Eye (tissue), 1 donor: ENCODE measurements around the gene ALG9.
A peak's percentile ranks its signal among the peaks of the same experiment; 100 is the strongest.
"Not testable (repeated sequence)": the region's sequence is repeated elsewhere in the genome, so short reads cannot be mapped to it uniquely, and the experiment has no call there.

Source experiments
- DNase-seq: peaks from one replicate; pipeline ENCODE4 v3.0.0-alpha.2; 2015

ALG9 gene

GRCh38 chr11:111792955-111793500, 78.4 kb downstream of the ALG9 start:
- no peak for DNase-seq

- DNase-seq = no peak
Measured at GRCh38 chr11:111792314-111792713, 79.1 kb downstream of the ALG9 start.

GRCh38 chr11:111788464-111788863, 82.9 kb downstream of the ALG9 start:
- no peak for DNase-seq

DNA sequence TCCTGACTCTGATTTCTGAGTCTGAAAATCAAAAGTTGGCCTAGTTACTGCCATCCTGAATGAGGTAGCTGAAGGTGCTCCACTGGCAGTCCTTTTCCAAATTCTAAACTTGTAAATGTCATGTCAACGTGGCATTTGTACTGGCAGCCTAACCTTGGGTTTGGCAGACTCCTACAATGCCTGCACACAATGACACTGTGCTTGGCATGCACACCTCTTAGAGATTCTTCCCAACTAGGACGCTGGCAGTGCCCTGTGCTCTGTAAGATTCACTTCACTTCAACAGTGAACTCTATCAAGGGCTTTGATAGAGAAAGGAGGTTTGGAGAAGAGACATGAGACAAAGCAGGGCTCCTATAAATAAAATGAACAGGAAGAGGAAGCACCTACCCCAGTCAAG, 83.3 kb downstream of the ALG9 start:
- no peak for DNase-seq

DNA sequence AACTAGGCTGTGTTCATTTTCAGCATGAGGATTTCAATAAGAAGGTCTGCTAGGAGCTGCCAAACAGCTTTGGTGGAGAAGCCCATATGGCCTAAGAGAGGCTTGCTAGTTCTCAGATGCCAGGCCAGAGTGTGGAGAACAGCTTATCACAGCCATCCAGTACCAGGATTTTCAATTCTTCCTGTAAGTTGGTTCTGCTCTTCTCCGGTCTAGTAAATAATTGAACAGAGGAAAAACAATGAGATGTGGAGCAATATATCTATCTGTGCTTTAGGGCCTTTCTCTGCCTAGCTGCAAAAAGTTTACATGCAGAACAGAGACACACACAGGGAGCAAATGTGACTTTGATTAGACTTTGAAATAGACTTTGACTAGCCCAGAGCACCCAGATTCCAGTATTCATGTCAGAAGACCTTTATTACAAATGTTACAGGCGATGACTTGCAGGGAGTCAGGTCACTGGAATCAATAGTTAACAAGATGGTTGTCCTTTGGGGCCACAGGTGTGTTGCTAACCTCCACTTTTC, 85.4 kb downstream of the ALG9 start:
- no peak for DNase-seq

- DNase-seq = no peak
Measured at GRCh38 chr11:111785076-111785475, 86.3 kb downstream of the ALG9 start.

DNA sequence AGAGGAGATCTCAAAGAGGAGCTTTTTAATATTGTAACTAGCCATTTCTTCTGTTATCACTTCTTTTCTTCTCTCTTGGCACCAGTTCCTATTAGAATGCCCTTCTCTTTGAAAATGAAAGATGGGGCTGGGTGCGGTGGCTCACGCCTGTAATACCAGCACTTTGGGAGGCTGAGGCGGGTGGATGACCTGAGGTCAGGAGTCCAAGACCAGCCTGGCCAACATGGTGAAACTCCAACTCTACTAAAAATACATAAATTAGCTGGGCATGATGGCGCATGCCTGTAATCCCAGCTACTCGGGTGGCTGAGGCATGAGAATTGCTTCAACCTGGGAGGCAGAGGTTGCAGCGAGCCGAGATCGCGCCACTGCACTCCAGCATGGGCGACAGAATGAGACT, 87.1 kb downstream of the ALG9 start:
- DNase-seq = not testable (repeated sequence)

- no peak for DNase-seq
Measured at GRCh38 chr11:111782109-111782741, 89.2 kb downstream of the ALG9 start.

DNA sequence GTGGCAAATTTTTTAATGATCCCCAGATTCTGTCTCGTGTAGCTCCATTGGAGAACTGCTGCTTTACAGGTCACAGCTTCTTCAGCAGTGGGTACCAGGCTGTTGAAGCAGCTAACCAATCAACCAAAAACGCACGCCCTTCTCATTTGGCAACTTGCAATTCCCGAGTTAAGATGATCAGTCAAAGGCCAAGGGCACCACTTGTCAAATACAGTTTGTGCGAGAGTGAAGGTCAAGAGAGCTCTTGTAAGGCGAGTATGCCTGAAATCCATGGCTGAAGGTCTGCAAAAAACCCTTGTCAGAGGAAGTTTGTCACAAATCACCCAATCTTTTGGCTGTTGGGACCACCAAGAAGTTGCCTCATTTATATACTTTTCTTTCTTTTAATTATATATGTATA, 92.3 kb downstream of the ALG9 start:
- no peak for DNase-seq

GRCh38 chr11:111778047-111778558, 93.3 kb downstream of the ALG9 start:
- no peak for DNase-seq

GRCh38 chr11:111777094-111778046, 94.0 kb downstream of the ALG9 start:
- peak; percentile 90 for DNase-seq

- no peak for DNase-seq
Measured at GRCh38 chr11:111776398-111777093, 94.8 kb downstream of the ALG9 start.

DNA sequence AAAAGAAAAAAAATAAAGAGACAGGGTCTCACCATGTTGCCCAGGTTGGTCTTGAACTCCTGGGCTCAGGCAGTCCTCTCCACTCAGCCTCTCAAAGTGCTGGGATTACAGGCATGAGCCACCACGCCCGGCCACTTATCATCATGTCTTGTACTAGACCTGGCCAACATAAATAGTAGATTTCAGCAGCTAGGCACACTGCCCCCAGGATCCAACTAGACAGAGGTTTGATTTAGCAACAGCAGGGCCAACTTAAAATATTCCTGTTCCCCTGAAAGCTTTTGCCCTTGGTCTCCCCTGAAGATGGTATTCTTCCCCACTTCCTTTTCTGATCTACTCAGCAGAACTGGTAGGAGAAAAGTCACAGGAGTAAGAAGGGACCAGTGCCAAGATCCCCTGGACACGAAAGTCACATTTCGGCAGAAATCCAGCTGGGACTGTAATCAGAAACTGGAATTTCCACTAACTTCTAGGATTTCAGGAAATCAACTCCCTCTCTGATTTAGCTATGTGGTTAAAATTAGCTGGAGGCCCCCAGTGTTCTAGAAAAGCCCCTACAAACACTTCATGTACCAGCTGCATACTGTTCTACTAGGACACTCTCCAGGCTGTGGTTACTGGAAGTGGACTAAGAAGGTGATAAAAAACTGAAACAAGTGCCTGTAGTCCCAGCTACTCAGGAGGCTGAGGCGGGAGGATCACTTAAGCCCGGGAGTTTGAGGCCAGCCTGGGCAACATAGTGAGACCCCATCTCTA, 96.2 kb downstream of the ALG9 start:
- DNase-seq = no peak

GRCh38 chr11:111772535-111772934, 98.8 kb downstream of the ALG9 start:
- DNase-seq = no peak

DNA sequence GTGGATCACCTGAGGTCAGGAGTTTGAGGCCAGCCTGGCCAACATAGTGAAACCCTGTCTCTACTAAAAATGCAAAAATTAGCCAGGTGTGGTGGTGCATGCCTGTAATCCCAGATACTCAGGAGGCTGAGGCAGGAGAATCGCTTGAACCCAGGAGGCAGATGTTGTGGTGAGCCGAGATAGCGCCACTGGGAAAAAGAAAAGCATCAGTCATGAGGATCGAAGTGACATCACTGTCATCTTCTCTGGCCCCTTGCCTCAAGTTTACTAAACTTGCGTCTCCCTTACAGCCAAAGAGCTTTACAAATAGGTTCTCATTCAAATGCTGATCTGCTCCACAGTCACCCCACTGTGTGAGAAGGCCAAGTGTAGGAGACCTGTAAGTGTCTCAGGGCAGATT, 100.2 kb downstream of the ALG9 start:
- DNase-seq = not testable (repeated sequence)

DNA sequence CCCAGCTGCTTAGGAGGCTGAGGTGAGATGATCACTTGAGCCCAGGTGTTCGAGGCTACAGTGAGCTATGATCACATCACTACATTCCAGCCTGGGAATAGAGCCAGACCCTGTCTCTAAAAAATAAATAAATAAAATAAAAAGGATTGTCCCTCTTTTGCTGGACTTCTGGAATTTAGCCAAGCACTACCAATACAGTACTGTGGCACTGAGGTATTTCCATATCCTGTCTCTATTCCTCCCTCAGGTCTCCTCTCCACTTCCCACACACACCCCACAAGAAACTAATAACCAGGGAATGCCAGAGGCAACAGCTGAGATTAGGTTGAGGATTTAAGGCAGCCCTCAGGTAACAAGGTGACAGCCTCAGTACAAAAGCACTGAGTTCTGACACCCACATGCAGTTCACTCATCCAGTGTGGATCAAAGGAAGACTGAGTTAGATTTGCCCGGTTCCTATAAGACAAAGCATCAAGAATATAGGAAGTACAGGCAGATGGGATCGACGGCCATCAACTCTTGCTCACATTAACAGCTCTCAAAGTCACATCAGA, 100.7 kb downstream of the ALG9 start:
- no peak for DNase-seq

DNA sequence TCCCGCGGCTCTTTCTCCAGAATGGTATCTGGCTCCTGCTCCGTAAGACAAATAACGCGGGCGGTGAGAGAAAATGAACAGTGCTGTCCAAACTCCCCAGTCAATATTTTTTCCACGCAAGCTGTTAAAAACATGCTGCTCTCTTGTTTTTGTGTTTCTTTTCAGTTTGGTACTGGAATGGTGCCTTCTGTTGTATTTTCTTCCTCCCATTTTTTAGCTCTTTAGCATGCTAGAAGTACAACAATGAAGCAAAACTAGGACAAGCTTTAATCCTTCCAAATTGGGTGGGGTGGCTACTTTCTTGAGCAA, 104.6 kb downstream of the ALG9 start:
- DNase-seq = no peak

DNA sequence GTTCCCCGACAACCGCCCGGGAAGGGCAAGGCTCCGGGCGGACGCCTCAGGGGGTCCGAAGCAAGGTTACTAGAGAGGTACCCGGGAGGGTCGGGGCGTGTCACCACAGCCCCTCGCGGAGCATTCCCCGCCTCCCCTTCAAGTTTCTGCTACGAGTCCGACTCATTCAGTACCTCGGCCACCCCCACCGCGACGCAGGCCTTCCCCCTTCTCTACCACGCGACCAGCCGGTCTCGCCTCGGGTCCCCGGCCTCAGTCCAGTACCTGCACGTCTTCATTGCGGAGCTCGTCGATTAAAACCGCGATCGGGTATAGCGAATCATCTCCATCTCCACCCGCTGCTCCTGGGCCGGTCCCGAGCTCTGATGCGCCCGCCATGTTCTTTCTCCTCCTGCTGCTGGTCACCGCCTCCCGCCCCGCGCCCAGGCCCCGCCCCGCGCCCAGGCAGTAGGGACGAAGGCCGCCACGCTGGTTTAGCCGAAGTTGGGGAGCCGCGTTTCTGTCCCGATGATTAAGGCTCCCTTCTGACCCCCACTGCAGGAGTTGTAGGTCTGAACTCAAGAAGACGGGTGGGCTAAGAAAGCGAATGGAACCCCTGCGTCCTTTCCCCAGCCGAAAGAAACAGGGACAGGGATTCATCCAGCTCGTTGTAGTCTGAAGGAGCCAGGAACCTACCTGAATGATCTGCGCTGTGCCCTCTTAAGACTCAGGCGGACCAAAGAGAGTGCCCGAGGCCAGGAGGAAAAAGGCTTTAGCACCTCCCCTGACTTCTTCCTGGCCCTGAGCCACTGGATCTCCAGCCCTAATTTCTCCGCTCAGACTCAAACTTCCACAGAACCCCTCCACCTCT, 105.2 kb downstream of the ALG9 start, which contains the start of gene PPP2R1B:
Gene PPP2R1B, minus strand, starts transcription at position 406 of the 850 bp plus-strand sequence. Its CDS starts 28 bp downstream, at position 378.
- DNase-seq = peak; percentile 92

GRCh38 chr11:111765320-111765983, 105.9 kb downstream of the ALG9 start:
- no peak for DNase-seq

GRCh38 chr11:111764621-111765020, 106.8 kb downstream of the ALG9 start:
- DNase-seq = no peak
